Fibroblast of mammary gland (primary cell): ENCODE results near the gene TMEM30A.
A peak's percentile ranks its signal among the peaks of the same experiment; 100 is the strongest.

Source experiments
- DNase-seq: peaks from one replicate; pipeline ENCODE4 v3.0.0-alpha.2; 2010; ENCODE audit warnings: low read depth
- H3K4me3 ChIP-seq: 2 replicates; pipeline ENCODE4 v1.5.1; 2011; ENCODE audit warnings: low read depth, mild to moderate bottlenecking, low read length, moderate library complexity; ENCODE audit not compliant: control insufficient read depth
- CTCF ChIP-seq: conservative IDR thresholded peaks from 2 replicates; pipeline ENCODE4 v1.5.1; 2011; ENCODE audit warnings: low read depth, low read length, inconsistent platforms; ENCODE audit not compliant: control insufficient read depth, insufficient read depth

The TMEM30A gene

GRCh38 chr6:75268121-75268987 lies 16.2 kb downstream of the TMEM30A start:
- no peak overlapping the region for H3K4me3 ChIP-seq
- TF ChIP-seq CTCF, result no peak
- peak; percentile 49 for DNase-seq

- no peak for DNase-seq
- no peak for TF ChIP-seq CTCF
- H3K4me3 ChIP-seq, result no peak overlapping the region
Observed at GRCh38 chr6:75267461-75267860, 17.1 kb downstream of the TMEM30A start.

GRCh38 chr6:75266716-75267291 lies 17.8 kb downstream of the TMEM30A start:
- TF ChIP-seq CTCF, result peak; percentile 89
- no peak overlapping the region for H3K4me3 ChIP-seq
- DNase-seq, result peak; percentile 77

GRCh38 chr6:75263401-75263750 lies 21.2 kb downstream of the TMEM30A start:
- DNase-seq, result no peak
- no peak for TF ChIP-seq CTCF
- H3K4me3 ChIP-seq, result no peak overlapping the region

- no peak for DNase-seq
- no peak for TF ChIP-seq CTCF
- H3K4me3 ChIP-seq, result no peak overlapping the region
Observed at GRCh38 chr6:75262716-75263400, 21.7 kb downstream of the TMEM30A start.

- no peak for DNase-seq
- no peak for TF ChIP-seq CTCF
- H3K4me3 ChIP-seq, result no peak overlapping the region
Observed at GRCh38 chr6:75261299-75261698, 23.3 kb downstream of the TMEM30A start.
